ENCODE results near the gene COL4A2.
A peak's percentile ranks its signal among the peaks of the same experiment; 100 is the strongest.

Gene COL4A2

DNA sequence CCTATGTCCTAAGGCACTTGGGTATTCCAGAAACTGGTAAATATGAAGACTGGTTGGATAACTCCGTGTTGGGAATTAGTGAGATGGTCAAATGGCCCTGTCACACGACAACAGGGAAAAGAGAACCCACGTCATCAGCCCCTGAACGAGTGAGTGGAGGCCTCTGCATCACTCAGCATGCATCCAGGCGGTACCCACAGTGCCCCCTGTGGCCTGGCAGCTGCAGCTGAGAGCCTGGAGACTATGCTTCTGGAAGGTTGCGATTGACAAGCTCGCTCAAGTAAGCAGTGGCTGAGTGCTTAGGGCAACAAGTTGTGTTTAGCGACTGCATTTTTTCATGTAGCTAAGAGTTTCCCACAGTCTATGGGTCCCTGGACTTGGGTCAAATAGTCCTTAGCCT is 55.9 kb downstream of the COL4A2 start:
- no peak overlapping the region for H3K4me2 ChIP-seq (ENCODE audit: low read depth, low read length, poor library complexity, severe bottlenecking)
- H3K4me3 ChIP-seq (ENCODE audit: low read length, poor library complexity, severe bottlenecking): no peak overlapping the region
- H3K9ac ChIP-seq (ENCODE audit: low read depth, low read length, poor library complexity, severe bottlenecking): no peak overlapping the region
- no peaks in the 10 kb centered on the region for H3K27me3 ChIP-seq (ENCODE audit: insufficient read depth, low read length, poor library complexity, severe bottlenecking)
- no peaks in the 10 kb centered on the region for H3K36me3 ChIP-seq (ENCODE audit: insufficient read depth, low read length)
- H3F3A ChIP-seq (ENCODE audit: low read depth): no peaks in the 10 kb centered on the region
- no peaks in the 10 kb centered on the region for H3K9me2 ChIP-seq (replicated peaks; ENCODE audit: low read depth, low read length)
- no peaks in the 10 kb centered on the region for H3K4me1 ChIP-seq (ENCODE audit: insufficient read depth, low read length, poor library complexity, severe bottlenecking)
- no peaks in the 10 kb centered on the region for H4K20me1 ChIP-seq (ENCODE audit: insufficient read depth, low read length, poor library complexity, severe bottlenecking)
- no peaks in the 10 kb centered on the region for H3K79me2 ChIP-seq (ENCODE audit: insufficient read depth, low read length)
- H2AFZ ChIP-seq (ENCODE audit: low read length): no peak overlapping the region
- no peaks in the 10 kb centered on the region for H3K9me3 ChIP-seq (ENCODE audit: insufficient read depth, low read depth, low read length)
- TF ChIP-seq, protein P1, sequence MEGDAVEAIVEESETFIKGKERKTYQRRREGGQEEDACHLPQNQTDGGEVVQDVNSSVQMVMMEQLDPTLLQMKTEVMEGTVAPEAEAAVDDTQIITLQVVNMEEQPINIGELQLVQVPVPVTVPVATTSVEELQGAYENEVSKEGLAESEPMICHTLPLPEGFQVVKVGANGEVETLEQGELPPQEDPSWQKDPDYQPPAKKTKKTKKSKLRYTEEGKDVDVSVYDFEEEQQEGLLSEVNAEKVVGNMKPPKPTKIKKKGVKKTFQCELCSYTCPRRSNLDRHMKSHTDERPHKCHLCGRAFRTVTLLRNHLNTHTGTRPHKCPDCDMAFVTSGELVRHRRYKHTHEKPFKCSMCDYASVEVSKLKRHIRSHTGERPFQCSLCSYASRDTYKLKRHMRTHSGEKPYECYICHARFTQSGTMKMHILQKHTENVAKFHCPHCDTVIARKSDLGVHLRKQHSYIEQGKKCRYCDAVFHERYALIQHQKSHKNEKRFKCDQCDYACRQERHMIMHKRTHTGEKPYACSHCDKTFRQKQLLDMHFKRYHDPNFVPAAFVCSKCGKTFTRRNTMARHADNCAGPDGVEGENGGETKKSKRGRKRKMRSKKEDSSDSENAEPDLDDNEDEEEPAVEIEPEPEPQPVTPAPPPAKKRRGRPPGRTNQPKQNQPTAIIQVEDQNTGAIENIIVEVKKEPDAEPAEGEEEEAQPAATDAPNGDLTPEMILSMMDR (conservative IDR thresholded peaks at IDR 0.05; ENCODE audit: low read length): peak; percentile 61
- TF ChIP-seq EZH2phosphoT487 (IDR thresholded peaks at IDR 0.05; ENCODE audit: borderline replicate concordance): no peak

DNA sequence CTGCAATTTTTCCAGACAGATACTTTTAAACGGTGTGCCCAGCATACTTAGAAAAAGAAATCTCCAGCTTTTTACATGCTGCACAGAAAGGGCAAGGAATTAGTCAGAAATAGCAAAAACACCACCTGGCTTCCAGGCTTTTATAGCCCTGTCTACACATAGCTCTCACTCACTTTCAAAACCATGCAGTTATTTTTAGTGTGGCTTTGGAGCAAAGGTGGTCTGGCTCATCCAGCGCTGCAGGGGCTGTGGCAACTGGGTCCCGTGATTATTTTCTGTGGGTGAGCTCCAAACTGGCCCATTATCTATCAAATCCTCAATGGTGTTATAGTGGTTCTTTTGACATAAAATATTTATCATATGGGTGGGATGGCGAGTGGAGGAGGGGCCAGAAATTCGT is 57.0 kb downstream of the COL4A2 start:
- no peak overlapping the region for H3K9ac ChIP-seq (ENCODE audit: low read depth, low read length, poor library complexity, severe bottlenecking)
- H3K4me1 ChIP-seq (ENCODE audit: insufficient read depth, low read length, poor library complexity, severe bottlenecking): no peaks in the 10 kb centered on the region
- no peaks in the 10 kb centered on the region for H3K36me3 ChIP-seq (ENCODE audit: insufficient read depth, low read length)
- no peak overlapping the region for H3K4me3 ChIP-seq (ENCODE audit: low read length, poor library complexity, severe bottlenecking)
- TF ChIP-seq EZH2phosphoT487 (IDR thresholded peaks at IDR 0.05; ENCODE audit: borderline replicate concordance): no peak
- TF ChIP-seq, protein P1 (conservative IDR thresholded peaks at IDR 0.05; ENCODE audit: low read length): no peak
- no peaks in the 10 kb centered on the region for H3K79me2 ChIP-seq (ENCODE audit: insufficient read depth, low read length)
- no peaks in the 10 kb centered on the region for H3K9me2 ChIP-seq (replicated peaks; ENCODE audit: low read depth, low read length)
- H2AFZ ChIP-seq (ENCODE audit: low read length): no peak overlapping the region
- no peaks in the 10 kb centered on the region for H3K9me3 ChIP-seq (ENCODE audit: insufficient read depth, low read depth, low read length)
- no peaks in the 10 kb centered on the region for H3F3A ChIP-seq (ENCODE audit: low read depth)
- H3K4me2 ChIP-seq (ENCODE audit: low read depth, low read length, poor library complexity, severe bottlenecking): no peak overlapping the region
- H3K27me3 ChIP-seq (ENCODE audit: insufficient read depth, low read length, poor library complexity, severe bottlenecking): no peaks in the 10 kb centered on the region
- no peaks in the 10 kb centered on the region for H4K20me1 ChIP-seq (ENCODE audit: insufficient read depth, low read length, poor library complexity, severe bottlenecking)

DNA sequence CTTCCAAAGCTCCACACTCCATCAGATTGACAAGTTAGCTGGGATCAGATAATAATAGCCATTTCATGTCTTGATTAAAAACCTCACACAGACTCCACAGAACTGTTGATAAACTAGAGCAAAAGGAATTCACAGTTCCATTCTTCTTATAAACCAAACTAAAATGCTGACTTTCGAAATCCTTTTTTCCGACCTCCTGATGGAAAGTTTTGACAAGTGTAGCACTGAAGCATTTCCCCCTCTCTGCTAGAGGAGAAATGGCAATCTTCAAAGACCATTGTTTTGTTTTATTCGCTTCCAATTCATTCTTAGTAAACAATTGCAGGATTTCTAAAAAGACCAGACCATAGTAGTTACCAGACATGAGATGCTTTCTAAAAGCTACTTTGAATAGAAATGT is 58.8 kb downstream of the COL4A2 start:
- Histone ChIP-seq H3K79me2 (ENCODE audit: insufficient read depth, low read length) (no peaks in the 10 kb centered on the region), H2AFZ (ENCODE audit: low read length) (no peak overlapping the region)

More for the DNA sequence above, 58.8 kb downstream of the COL4A2 start:
- Histone ChIP-seq H3K9ac (ENCODE audit: low read depth, low read length, poor library complexity, severe bottlenecking) (no peak overlapping the region), H3F3A (ENCODE audit: low read depth) (no peaks in the 10 kb centered on the region), H3K27me3 (ENCODE audit: insufficient read depth, low read length, poor library complexity, severe bottlenecking) (no peaks in the 10 kb centered on the region), H3K4me3 (ENCODE audit: low read length, poor library complexity, severe bottlenecking) (no peak overlapping the region), H3K9me2 (replicated peaks; ENCODE audit: low read depth, low read length) (no peaks in the 10 kb centered on the region), H3K4me2 (ENCODE audit: low read depth, low read length, poor library complexity, severe bottlenecking) (no peak overlapping the region), H4K20me1 (ENCODE audit: insufficient read depth, low read length, poor library complexity, severe bottlenecking) (no peaks in the 10 kb centered on the region), H3K9me3 (ENCODE audit: insufficient read depth, low read depth, low read length) (no peaks in the 10 kb centered on the region), H3K36me3 (ENCODE audit: insufficient read depth, low read length) (no peaks in the 10 kb centered on the region), H3K4me1 (ENCODE audit: insufficient read depth, low read length, poor library complexity, severe bottlenecking) (no peaks in the 10 kb centered on the region)
- TF ChIP-seq EZH2phosphoT487 (IDR thresholded peaks at IDR 0.05; ENCODE audit: borderline replicate concordance): no peak
- TF ChIP-seq, protein P1 (conservative IDR thresholded peaks at IDR 0.05; ENCODE audit: low read length): no peak
